ENCODE data around the gene LRCH3. TPM values are rescaled to one million over a fixed set of nuclear protein-coding genes. Genes with fewer than 3 reads are reported as not detected.

The LRCH3 gene
- total RNA-seq, 1 experiment from 2014 or later: 39.4 TPM

- H3K36me3 Mint-ChIP-seq (ENCODE audit: insufficient read depth, unreplicated experiment): no peaks in the 10 kb centered on the region
- BruUV-seq (replicated peaks): no TSS peak
- H3K4me3 Mint-ChIP-seq (ENCODE audit: low read depth, unreplicated experiment): no peak overlapping the region
- H3K9me3 Mint-ChIP-seq (ENCODE audit: low read depth, unreplicated experiment): no peaks in the 10 kb centered on the region
- intact Hi-C loops (cut with micrococcal nuclease; ENCODE audit: unreplicated experiment): no loop called here
- DNase-seq: no peak
- no peak overlapping the region for H3K27ac Mint-ChIP-seq (ENCODE audit: unreplicated experiment)
- no peaks in the 10 kb centered on the region for H3K27me3 Mint-ChIP-seq (ENCODE audit: unreplicated experiment)
- H3K4me1 Mint-ChIP-seq (ENCODE audit: low read depth, unreplicated experiment): no peaks in the 10 kb centered on the region
- CTCF ChIA-PET: interaction anchor here (0.6 kb wide), 1 partner anchor 16 kb away, joined by 7 read pairs; no protein-coding TSS in a partner anchor
- TF ChIP-seq, protein P1, sequence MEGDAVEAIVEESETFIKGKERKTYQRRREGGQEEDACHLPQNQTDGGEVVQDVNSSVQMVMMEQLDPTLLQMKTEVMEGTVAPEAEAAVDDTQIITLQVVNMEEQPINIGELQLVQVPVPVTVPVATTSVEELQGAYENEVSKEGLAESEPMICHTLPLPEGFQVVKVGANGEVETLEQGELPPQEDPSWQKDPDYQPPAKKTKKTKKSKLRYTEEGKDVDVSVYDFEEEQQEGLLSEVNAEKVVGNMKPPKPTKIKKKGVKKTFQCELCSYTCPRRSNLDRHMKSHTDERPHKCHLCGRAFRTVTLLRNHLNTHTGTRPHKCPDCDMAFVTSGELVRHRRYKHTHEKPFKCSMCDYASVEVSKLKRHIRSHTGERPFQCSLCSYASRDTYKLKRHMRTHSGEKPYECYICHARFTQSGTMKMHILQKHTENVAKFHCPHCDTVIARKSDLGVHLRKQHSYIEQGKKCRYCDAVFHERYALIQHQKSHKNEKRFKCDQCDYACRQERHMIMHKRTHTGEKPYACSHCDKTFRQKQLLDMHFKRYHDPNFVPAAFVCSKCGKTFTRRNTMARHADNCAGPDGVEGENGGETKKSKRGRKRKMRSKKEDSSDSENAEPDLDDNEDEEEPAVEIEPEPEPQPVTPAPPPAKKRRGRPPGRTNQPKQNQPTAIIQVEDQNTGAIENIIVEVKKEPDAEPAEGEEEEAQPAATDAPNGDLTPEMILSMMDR (IDR thresholded peaks at IDR 0.05; ENCODE audit: unreplicated experiment): no peak
These were observed 11.9 kb downstream of the LRCH3 start for GRCh38 chr3:197802779-197803459.

DNA sequence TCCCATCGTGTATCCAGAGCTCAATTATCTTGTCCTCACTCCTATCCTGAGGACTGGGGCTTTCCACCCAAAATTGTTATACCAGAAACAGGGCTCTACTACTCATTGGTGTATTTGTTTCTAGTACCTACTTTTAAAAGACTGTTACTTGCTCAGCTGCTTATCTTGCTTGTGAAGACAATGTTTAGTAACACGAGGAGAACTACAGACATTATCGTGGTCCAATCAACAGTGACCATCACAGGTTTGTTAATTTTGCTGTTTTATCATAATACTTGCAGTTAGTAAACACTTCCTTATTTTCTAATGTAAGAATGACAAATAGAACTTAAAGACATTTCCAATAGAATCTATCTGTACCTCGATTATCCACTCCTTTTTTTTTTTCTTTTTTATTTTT is 13.5 kb downstream of the LRCH3 start:
- intact Hi-C loops (cut with micrococcal nuclease; ENCODE audit: unreplicated experiment): no loop called here
- BruUV-seq (replicated peaks): no TSS peak
- no peaks in the 10 kb centered on the region for H3K27me3 Mint-ChIP-seq (ENCODE audit: unreplicated experiment)
- no peak overlapping the region for H3K27ac Mint-ChIP-seq (ENCODE audit: unreplicated experiment)
- CTCF ChIA-PET: no interaction called here
- no peaks in the 10 kb centered on the region for H3K9me3 Mint-ChIP-seq (ENCODE audit: low read depth, unreplicated experiment)
- DNase-seq: no peak
- no peaks in the 10 kb centered on the region for H3K4me1 Mint-ChIP-seq (ENCODE audit: low read depth, unreplicated experiment)
- TF ChIP-seq, protein P1 (IDR thresholded peaks at IDR 0.05; ENCODE audit: unreplicated experiment): no peak
- no peak overlapping the region for H3K4me3 Mint-ChIP-seq (ENCODE audit: low read depth, unreplicated experiment)
- no peaks in the 10 kb centered on the region for H3K36me3 Mint-ChIP-seq (ENCODE audit: insufficient read depth, unreplicated experiment)

- intact Hi-C loops (cut with micrococcal nuclease; ENCODE audit: unreplicated experiment): no loop called here
- Mint-ChIP-seq H3K27ac (ENCODE audit: unreplicated experiment) (peak overlapping the region; percentile 18), H3K36me3 (ENCODE audit: insufficient read depth, unreplicated experiment) (no peaks in the 10 kb centered on the region), H3K9me3 (ENCODE audit: low read depth, unreplicated experiment) (no peaks in the 10 kb centered on the region), H3K27me3 (ENCODE audit: unreplicated experiment) (no peaks in the 10 kb centered on the region), H3K4me3 (ENCODE audit: low read depth, unreplicated experiment) (no peak overlapping the region), H3K4me1 (ENCODE audit: low read depth, unreplicated experiment) (no peaks in the 10 kb centered on the region)
- CTCF ChIA-PET: no interaction called here
- DNase-seq: no peak
- BruUV-seq (replicated peaks): no TSS peak
- TF ChIP-seq, protein P1 (IDR thresholded peaks at IDR 0.05; ENCODE audit: unreplicated experiment): no peak
These were observed 17.0 kb downstream of the LRCH3 start for GRCh38 chr3:197807969-197808587.

DNA sequence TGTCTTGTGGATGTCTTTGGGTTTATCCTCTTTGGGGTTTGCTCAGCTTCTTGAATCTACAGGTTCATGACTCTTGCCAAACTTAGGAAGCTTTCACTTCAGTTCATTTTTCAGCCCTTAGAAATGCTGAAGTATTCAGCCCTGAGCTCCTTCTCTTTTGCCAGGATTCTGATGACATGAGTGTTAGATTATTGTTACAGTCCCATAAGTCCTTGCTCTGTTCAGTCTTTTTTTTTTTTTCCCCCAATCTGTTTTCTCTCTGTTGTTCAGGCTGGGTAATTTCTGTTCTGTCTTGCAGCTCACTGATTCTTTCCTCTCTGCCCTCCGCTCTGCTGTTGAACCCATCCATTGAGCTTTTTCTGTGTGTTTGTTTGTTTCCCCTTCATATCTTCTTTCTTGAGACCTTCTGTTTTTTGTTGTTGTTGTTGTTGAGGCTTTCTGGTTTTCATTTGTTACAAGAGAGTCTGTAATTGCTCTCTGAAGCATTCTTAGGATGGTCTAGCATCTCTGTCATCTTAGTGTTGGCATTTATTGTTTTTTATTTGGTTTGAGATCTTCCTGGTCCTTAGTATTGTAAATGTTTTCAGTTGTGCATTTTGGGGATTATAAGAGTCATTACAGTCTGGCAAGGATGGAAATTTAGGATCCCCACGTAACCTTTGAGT is 18.4 kb downstream of the LRCH3 start:
- BruUV-seq (replicated peaks): no TSS peak
- Mint-ChIP-seq H3K4me1 (ENCODE audit: low read depth, unreplicated experiment) (no peaks in the 10 kb centered on the region), H3K9me3 (ENCODE audit: low read depth, unreplicated experiment) (no peaks in the 10 kb centered on the region), H3K27me3 (ENCODE audit: unreplicated experiment) (no peaks in the 10 kb centered on the region), H3K27ac (ENCODE audit: unreplicated experiment) (no peak overlapping the region), H3K4me3 (ENCODE audit: low read depth, unreplicated experiment) (no peak overlapping the region), H3K36me3 (ENCODE audit: insufficient read depth, unreplicated experiment) (peaks cover 5% of the 10 kb centered on the region)
- CTCF ChIA-PET: interaction anchor here (0.5 to 0.7 kb wide), 3 partner anchors 13 to 1200 kb away, joined by 3 to 5 read pairs (median 3); no protein-coding TSS in a partner anchor
- intact Hi-C loops (cut with micrococcal nuclease; ENCODE audit: unreplicated experiment): no loop called here
- no peak for DNase-seq
- TF ChIP-seq, protein P1 (IDR thresholded peaks at IDR 0.05; ENCODE audit: unreplicated experiment): no peak

All from Calu3 (cell line).